Stomach (tissue), 9 donors: Measurements from ENCODE around the gene AK9. TPM values are rescaled to one million over a fixed set of nuclear protein-coding genes. Genes with fewer than 3 reads are reported as not detected.
"Not testable (repeated sequence)": the region's sequence is repeated elsewhere in the genome, so short reads cannot be mapped to it uniquely, and the experiment has no call there.

Experiments
- DNase-seq, 2 donors: peaks; one replicate each; pipeline versions ENCODE4 v3.0.0 to v3.0.0-alpha.2; 2013 to 2019
- H3K27ac ChIP-seq, 5 donors: fragments of 200-600 bp in 4 of 5; sonication (generic) in 4 of 5; one replicate each; pipeline ENCODE4 v1.5.1; 2013 to 2019; ENCODE audit warnings: mild to moderate bottlenecking in 1 of 5, moderate library complexity in 1 of 5
- H3K27me3 ChIP-seq, 3 donors: fragments of 200-600 bp; sonication (generic); one replicate each; pipeline ENCODE4 v1.5.1; 2017 to 2019; ENCODE audit warnings: mixed run types in 1 of 3
- H3K36me3 ChIP-seq, 4 donors: fragments of 200-600 bp; sonication (generic); 1 replicate in 3 of 4; 2 replicates in 1 of 4; pipeline ENCODE4 v1.5.1; 2016 to 2019
- H3K4me1 ChIP-seq, 4 donors: fragments of 200-600 bp; sonication (generic); one replicate each; pipeline ENCODE4 v1.5.1; 2016 to 2019
- H3K4me3 ChIP-seq, 4 donors: fragments of 200-600 bp; sonication (generic) in 3 of 4; one replicate each; pipeline ENCODE4 v1.5.1; 2016 to 2019; ENCODE audit warnings: mild to moderate bottlenecking in 1 of 4
- H3K9me3 ChIP-seq, 4 donors: fragments of 200-600 bp; sonication (generic); one replicate each; pipeline ENCODE4 v1.5.1; 2016 to 2019
- EP300 ChIP-seq: sonication (generic); formaldehyde crosslinking; IDR thresholded peaks from one replicate; pipeline ENCODE4 v1.6.1; 2017; ENCODE audit warnings: antibody characterized with exemption
- POLR2A ChIP-seq, 4 donors: fragments of 450-650 bp; IDR thresholded peaks; one replicate each; pipeline ENCODE4 v1.6.1; 2016; ENCODE audit warnings: antibody characterized with exemption in 4 of 4, control low read depth in 2 of 4, mild to moderate bottlenecking in 1 of 4, moderate library complexity in 1 of 4
- POLR2AphosphoS5 ChIP-seq, 3 donors: sonication (generic); formaldehyde crosslinking; IDR thresholded peaks; one replicate each; pipeline ENCODE4 v1.6.1; 2016; ENCODE audit warnings: antibody characterized with exemption in 3 of 3
- WGBS, 5 donors: extraction: QIAGEN DNeasy Blood & Tissue Kit in 3 of 5; methylation state at CpG; one replicate each; pipeline versions ENCODE4 v1.1.5 to v1.1.7; 2013 to 2018; 5-methylcytosine and 5-hydroxymethylcytosine counted together
- intact Hi-C: fragments of 100-400 bp; cut with DNase I; formaldehyde crosslinking; loops from one replicate; pipeline ENCODE4 v1.15.1; 2023; ENCODE audit warnings: low total_unique reads
- polyA plus RNA-seq, 3 donors: library from polyadenylated mRNA; stranded (reverse); fragments of 200-250 nt; gene quantifications; one replicate each; pipeline ENCODE4 v1.2.3, GENCODE V29; 2013
- total RNA-seq, 5 donors: library from RNA; depleted of rRNA; stranded (reverse); fragments of >200 nt; gene quantifications; one replicate each; pipeline versions ENCODE4 v1.1.0 to v1.2.3, GENCODE V29; 2014 to 2016
- TF ChIP-seq, protein P1 (sequence below), 7 experiments: fragments of 450-650 bp in 4 of 7; fragments of 200-600 bp in 3 of 7; sonication (generic) in 3 of 7; IDR thresholded peaks; one replicate each; pipeline ENCODE4 v1.5.1; 2016 to 2019; ENCODE audit warnings: antibody characterized with exemption in 7 of 7, control low read depth in 2 of 7, mild to moderate bottlenecking in 1 of 7
- donor health status: healthy with polysubstance abuse.
- donor health status: Bipolar disorder and iron deficiency.
- donor health status: healthy.

AK9 gene
- total and polyA plus RNA-seq, 8 donors = 3.8 to 20.3 (median 9.1) TPM

DNA sequence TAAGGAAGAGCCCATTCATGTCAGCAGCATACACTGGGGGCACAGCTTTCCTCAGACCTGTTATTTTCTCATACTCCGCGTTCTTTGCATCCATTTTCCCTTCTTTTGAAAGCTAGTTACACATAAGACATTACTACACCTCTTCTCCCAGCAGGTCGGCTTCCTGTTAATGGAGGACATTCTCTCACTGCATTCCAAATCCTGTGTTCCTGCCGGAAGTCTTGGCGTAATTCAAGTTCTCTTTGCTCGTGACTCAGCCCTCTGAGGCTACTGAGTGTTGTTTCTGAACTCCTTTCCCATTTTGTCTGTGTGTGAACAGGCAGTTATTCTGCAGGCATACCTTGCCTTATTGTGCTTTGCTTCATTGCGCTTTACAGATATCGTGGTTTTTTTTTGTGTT, 110.5 kb downstream of the AK9 start:
- intact Hi-C loops = no loop called here
- Histone ChIP-seq H3K4me1 (no peaks in the 10 kb centered on the region), H3K9me3 (no peaks in the 10 kb centered on the region), H3K36me3 (peaks cover 0 to 13% (median 3%) of the 10 kb centered on the region in 4 donors), H3K4me3 (no peak overlapping the region), H3K27me3 (no peaks in the 10 kb centered on the region), H3K27ac (no peak overlapping the region)
- TF ChIP-seq, protein P1, sequence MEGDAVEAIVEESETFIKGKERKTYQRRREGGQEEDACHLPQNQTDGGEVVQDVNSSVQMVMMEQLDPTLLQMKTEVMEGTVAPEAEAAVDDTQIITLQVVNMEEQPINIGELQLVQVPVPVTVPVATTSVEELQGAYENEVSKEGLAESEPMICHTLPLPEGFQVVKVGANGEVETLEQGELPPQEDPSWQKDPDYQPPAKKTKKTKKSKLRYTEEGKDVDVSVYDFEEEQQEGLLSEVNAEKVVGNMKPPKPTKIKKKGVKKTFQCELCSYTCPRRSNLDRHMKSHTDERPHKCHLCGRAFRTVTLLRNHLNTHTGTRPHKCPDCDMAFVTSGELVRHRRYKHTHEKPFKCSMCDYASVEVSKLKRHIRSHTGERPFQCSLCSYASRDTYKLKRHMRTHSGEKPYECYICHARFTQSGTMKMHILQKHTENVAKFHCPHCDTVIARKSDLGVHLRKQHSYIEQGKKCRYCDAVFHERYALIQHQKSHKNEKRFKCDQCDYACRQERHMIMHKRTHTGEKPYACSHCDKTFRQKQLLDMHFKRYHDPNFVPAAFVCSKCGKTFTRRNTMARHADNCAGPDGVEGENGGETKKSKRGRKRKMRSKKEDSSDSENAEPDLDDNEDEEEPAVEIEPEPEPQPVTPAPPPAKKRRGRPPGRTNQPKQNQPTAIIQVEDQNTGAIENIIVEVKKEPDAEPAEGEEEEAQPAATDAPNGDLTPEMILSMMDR (IDR thresholded peaks at IDR 0.05) = no peak
- TF ChIP-seq POLR2AphosphoS5 (IDR thresholded peaks at IDR 0.05) = no peak
- no peak for TF ChIP-seq EP300
- no peak for TF ChIP-seq POLR2A (IDR thresholded peaks at IDR 0.05)
- no peak for DNase-seq
- 82 to 88% (median 86%) methylated on average over 8 of the region's 8 CpGs for WGBS, 5 donors

DNA sequence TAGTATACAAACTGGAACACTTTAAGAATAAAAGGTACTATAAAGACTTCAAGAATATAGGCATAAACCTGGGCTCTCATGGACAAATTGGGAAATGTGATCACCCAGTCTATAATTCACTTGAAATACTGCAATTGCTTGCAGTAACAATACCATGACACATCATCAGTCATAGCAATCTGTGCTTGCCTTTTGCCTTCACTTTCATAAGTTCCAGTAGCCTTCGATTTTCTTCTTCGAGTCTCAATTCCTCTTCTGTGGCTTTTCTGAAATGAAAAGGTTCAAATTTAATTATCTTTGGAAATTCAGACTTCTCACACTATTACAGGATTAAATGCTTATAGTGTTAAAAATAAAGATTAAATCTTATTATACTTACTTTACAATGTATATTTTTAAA, 111.6 kb downstream of the AK9 start:
- peaks cover 0 to 13% (median 3%) of the 10 kb centered on the region in 4 donors for H3K36me3 ChIP-seq
- no peak overlapping the region for H3K4me3 ChIP-seq
- TF ChIP-seq POLR2AphosphoS5 (IDR thresholded peaks at IDR 0.05) (no peak), POLR2A (IDR thresholded peaks at IDR 0.05) (no peak), EP300 (no peak)
- TF ChIP-seq, protein P1 (IDR thresholded peaks at IDR 0.05) = no peak
- DNase-seq = no peak
- 77 to 97% (median 88%) methylated on average over 2 of the region's 2 CpGs for WGBS, 5 donors
- no peaks in the 10 kb centered on the region for H3K27me3 ChIP-seq
- H3K27ac ChIP-seq = no peak overlapping the region
- no peaks in the 10 kb centered on the region for H3K9me3 ChIP-seq
- intact Hi-C loops = no loop called here
- H3K4me1 ChIP-seq = no peaks in the 10 kb centered on the region

DNA sequence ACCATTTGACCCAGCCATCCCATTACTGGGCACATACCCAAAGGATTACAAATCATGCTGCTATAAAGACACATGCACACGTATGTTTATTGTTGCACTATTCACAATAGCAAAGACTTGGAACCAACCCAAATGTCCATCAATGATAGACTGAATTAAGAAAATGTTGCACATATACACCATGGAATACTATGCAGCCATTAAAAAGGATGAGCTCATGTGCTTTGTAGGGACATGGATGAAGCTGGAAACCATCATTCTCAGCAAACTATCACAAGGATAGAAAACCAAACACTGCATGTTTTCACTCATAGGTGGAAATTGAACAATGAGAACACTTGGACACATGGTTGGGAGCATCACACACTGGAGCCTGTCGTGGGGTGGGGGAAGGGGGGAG, 121.1 kb downstream of the AK9 start:
- intact Hi-C loops, H3K27me3 ChIP-seq, H3K4me3 ChIP-seq, DNase-seq, H3K4me1 ChIP-seq, H3K27ac ChIP-seq, H3K36me3 ChIP-seq, H3K9me3 ChIP-seq: not testable (repeated sequence)
- WGBS, 5 donors = 85 to 98% (median 94%) methylated on average over 2 of the region's 2 CpGs

DNA sequence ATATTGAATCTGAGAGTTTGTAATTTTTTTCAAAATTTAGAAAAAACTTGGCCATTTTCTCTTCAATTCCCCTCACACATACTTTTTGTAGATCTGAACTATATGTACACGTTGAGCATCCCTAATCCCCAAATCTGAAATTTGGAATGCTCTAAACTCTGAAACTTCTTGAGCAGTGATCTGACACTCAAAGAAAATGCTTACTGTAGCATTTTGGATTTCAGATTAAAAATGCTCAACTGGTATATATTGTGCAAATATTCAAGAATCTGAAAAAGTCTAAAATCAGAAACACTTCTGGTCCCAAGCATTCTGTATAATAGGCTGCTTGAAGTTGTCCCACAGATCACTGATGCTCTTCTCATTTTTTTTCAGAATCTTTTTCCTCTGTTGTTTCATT, 129.2 kb downstream of the AK9 start:
- H3K27me3 ChIP-seq = no peaks in the 10 kb centered on the region
- no peak overlapping the region for H3K4me3 ChIP-seq
- 80 to 91% (median 82%) methylated on average over 1 of the region's 1 CpG for WGBS, 5 donors
- H3K36me3 ChIP-seq = peaks cover 0 to 32% (median 9%) of the 10 kb centered on the region in 4 donors
- TF ChIP-seq EP300 (no peak), POLR2A (IDR thresholded peaks at IDR 0.05) (no peak), POLR2AphosphoS5 (IDR thresholded peaks at IDR 0.05) (no peak)
- TF ChIP-seq, protein P1 (IDR thresholded peaks at IDR 0.05) = no peak
- no peaks in the 10 kb centered on the region for H3K4me1 ChIP-seq
- H3K9me3 ChIP-seq = peaks cover 0 to 13% (median 6%) of the 10 kb centered on the region in 4 donors
- no peak overlapping the region for H3K27ac ChIP-seq
- intact Hi-C loops = no loop called here
- no peak for DNase-seq

DNA sequence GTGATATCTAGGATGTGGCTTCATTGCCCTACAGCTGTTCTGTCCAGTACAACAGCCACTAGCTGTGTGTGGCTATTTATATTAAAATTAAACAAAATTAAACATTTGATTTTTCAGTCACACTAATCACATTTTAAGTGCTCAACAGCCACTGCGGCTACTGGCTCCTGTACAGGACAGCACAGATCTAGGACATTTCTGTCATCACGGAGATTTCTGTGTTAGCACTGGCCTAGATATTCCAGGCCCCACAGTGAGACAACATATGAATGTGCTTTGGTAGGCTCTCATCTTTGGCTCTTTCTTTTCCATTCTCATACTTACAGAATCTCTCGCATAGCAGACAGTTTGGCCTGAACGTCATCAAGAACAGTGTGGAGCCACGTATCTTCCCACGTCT, 159.6 kb downstream of the AK9 start:
- TF ChIP-seq POLR2AphosphoS5 (IDR thresholded peaks at IDR 0.05) (no peak), EP300 (no peak), POLR2A (IDR thresholded peaks at IDR 0.05) (no peak)
- TF ChIP-seq, protein P1 (IDR thresholded peaks at IDR 0.05) = no peak
- intact Hi-C loops = no loop called here
- no peak overlapping the region for H3K4me3 ChIP-seq
- H3K36me3 ChIP-seq = no peaks in the 10 kb centered on the region
- no peak overlapping the region for H3K27ac ChIP-seq
- no peaks in the 10 kb centered on the region for H3K27me3 ChIP-seq
- WGBS, 5 donors = 80 to 92% (median 82%) methylated on average over 6 of the region's 6 CpGs
- H3K9me3 ChIP-seq = no peaks in the 10 kb centered on the region
- no peaks in the 10 kb centered on the region for H3K4me1 ChIP-seq
- no peak for DNase-seq
